Stomach (tissue), 9 donors: Measurements from ENCODE around the gene INSIG1. TPM values are rescaled to one million over a fixed set of nuclear protein-coding genes. Genes with fewer than 3 reads are reported as not detected.

Experiments used
- DNase-seq, 2 donors: peaks; one replicate each; pipeline versions ENCODE4 v3.0.0 to v3.0.0-alpha.2; 2013 to 2019
- H3K27ac ChIP-seq, 5 donors: fragments of 200-600 bp in 4 of 5; sonication (generic) in 4 of 5; one replicate each; pipeline ENCODE4 v1.5.1; 2013 to 2019; ENCODE audit warnings: mild to moderate bottlenecking in 1 of 5, moderate library complexity in 1 of 5
- H3K27me3 ChIP-seq, 3 donors: fragments of 200-600 bp; sonication (generic); one replicate each; pipeline ENCODE4 v1.5.1; 2017 to 2019; ENCODE audit warnings: mixed run types in 1 of 3
- H3K36me3 ChIP-seq, 4 donors: fragments of 200-600 bp; sonication (generic); 1 replicate in 3 of 4; 2 replicates in 1 of 4; pipeline ENCODE4 v1.5.1; 2016 to 2019
- H3K4me1 ChIP-seq, 4 donors: fragments of 200-600 bp; sonication (generic); one replicate each; pipeline ENCODE4 v1.5.1; 2016 to 2019
- H3K4me3 ChIP-seq, 4 donors: fragments of 200-600 bp; sonication (generic) in 3 of 4; one replicate each; pipeline ENCODE4 v1.5.1; 2016 to 2019; ENCODE audit warnings: mild to moderate bottlenecking in 1 of 4
- H3K9me3 ChIP-seq, 4 donors: fragments of 200-600 bp; sonication (generic); one replicate each; pipeline ENCODE4 v1.5.1; 2016 to 2019
- EP300 ChIP-seq: sonication (generic); formaldehyde crosslinking; IDR thresholded peaks from one replicate; pipeline ENCODE4 v1.6.1; 2017; ENCODE audit warnings: antibody characterized with exemption
- POLR2A ChIP-seq, 4 donors: fragments of 450-650 bp; IDR thresholded peaks; one replicate each; pipeline ENCODE4 v1.6.1; 2016; ENCODE audit warnings: antibody characterized with exemption in 4 of 4, control low read depth in 2 of 4, mild to moderate bottlenecking in 1 of 4, moderate library complexity in 1 of 4
- POLR2AphosphoS5 ChIP-seq, 3 donors: sonication (generic); formaldehyde crosslinking; IDR thresholded peaks; one replicate each; pipeline ENCODE4 v1.6.1; 2016; ENCODE audit warnings: antibody characterized with exemption in 3 of 3
- WGBS, 5 donors: extraction: QIAGEN DNeasy Blood & Tissue Kit in 3 of 5; methylation state at CpG; one replicate each; pipeline versions ENCODE4 v1.1.5 to v1.1.7; 2013 to 2018; 5-methylcytosine and 5-hydroxymethylcytosine counted together
- intact Hi-C: fragments of 100-400 bp; cut with DNase I; formaldehyde crosslinking; loops from one replicate; pipeline ENCODE4 v1.15.1; 2023; ENCODE audit warnings: low total_unique reads
- polyA plus RNA-seq, 3 donors: library from polyadenylated mRNA; stranded (reverse); fragments of 200-250 nt; gene quantifications; one replicate each; pipeline ENCODE4 v1.2.3, GENCODE V29; 2013
- total RNA-seq, 5 donors: library from RNA; depleted of rRNA; stranded (reverse); fragments of >200 nt; gene quantifications; one replicate each; pipeline versions ENCODE4 v1.1.0 to v1.2.3, GENCODE V29; 2014 to 2016
- TF ChIP-seq, protein P1 (sequence below), 7 experiments: fragments of 450-650 bp in 4 of 7; fragments of 200-600 bp in 3 of 7; sonication (generic) in 3 of 7; IDR thresholded peaks; one replicate each; pipeline ENCODE4 v1.5.1; 2016 to 2019; ENCODE audit warnings: antibody characterized with exemption in 7 of 7, control low read depth in 2 of 7, mild to moderate bottlenecking in 1 of 7
- donor health status: healthy with polysubstance abuse.
- donor health status: Bipolar disorder and iron deficiency.
- donor health status: healthy.

INSIG1 gene
- total and polyA plus RNA-seq, 8 donors, result 9.9 to 65.2 (median 34.2) TPM

DNA sequence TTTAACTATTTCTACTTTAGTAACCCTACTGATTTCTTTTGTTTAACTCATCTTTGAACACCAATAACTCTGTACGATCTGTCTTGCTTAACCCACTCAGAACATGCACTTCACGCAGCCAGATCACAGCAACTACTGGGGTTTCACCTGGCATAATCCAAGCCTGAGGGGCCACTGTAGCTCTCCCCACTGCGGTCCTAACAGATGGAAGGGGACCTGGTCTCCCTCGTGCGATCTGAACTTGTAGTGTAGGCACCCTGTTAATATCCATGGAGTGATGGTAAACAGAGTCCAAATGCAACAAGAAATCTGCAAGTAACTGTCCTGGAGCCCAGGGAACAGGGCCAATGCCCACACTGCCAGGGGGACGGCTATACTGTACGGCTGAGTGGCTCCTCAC is 45.5 kb downstream of the INSIG1 start:
- no peak overlapping the region for H3K27ac ChIP-seq
- H3K9me3 ChIP-seq, result no peaks in the 10 kb centered on the region
- TF ChIP-seq, protein P1, sequence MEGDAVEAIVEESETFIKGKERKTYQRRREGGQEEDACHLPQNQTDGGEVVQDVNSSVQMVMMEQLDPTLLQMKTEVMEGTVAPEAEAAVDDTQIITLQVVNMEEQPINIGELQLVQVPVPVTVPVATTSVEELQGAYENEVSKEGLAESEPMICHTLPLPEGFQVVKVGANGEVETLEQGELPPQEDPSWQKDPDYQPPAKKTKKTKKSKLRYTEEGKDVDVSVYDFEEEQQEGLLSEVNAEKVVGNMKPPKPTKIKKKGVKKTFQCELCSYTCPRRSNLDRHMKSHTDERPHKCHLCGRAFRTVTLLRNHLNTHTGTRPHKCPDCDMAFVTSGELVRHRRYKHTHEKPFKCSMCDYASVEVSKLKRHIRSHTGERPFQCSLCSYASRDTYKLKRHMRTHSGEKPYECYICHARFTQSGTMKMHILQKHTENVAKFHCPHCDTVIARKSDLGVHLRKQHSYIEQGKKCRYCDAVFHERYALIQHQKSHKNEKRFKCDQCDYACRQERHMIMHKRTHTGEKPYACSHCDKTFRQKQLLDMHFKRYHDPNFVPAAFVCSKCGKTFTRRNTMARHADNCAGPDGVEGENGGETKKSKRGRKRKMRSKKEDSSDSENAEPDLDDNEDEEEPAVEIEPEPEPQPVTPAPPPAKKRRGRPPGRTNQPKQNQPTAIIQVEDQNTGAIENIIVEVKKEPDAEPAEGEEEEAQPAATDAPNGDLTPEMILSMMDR (IDR thresholded peaks at IDR 0.05), result no peak
- TF ChIP-seq EP300 (no peak), POLR2AphosphoS5 (IDR thresholded peaks at IDR 0.05) (no peak), POLR2A (IDR thresholded peaks at IDR 0.05) (no peak)
- H3K4me1 ChIP-seq, result peaks cover 10 to 13% (median 11%) of the 10 kb centered on the region in 4 donors
- no peak overlapping the region for H3K4me3 ChIP-seq
- H3K27me3 ChIP-seq, result peaks cover 0 to 41% (median 6%) of the 10 kb centered on the region in 3 donors
- H3K36me3 ChIP-seq, result no peaks in the 10 kb centered on the region
- no peak for DNase-seq
- WGBS, 5 donors, result 63 to 94% (median 85%) methylated on average over 5 to 7 of the region's 7 CpGs
- intact Hi-C loops, result loop anchor here (5.0 kb wide), 2 partner anchors 156 to 416 kb away; no protein-coding TSS in a partner anchor

- DNase-seq, result no peak
- Histone ChIP-seq H3K4me3 (no peak overlapping the region), H3K27ac (no peak overlapping the region), H3K9me3 (no peaks in the 10 kb centered on the region), H3K36me3 (no peaks in the 10 kb centered on the region), H3K27me3 (peaks cover 0 to 37% (median 6%) of the 10 kb centered on the region in 3 donors), H3K4me1 (peaks cover 10 to 13% (median 11%) of the 10 kb centered on the region in 4 donors)
- intact Hi-C loops, result loop anchor here (5.0 kb wide), 2 partner anchors 156 to 416 kb away; no protein-coding TSS in a partner anchor
- TF ChIP-seq, protein P1 (IDR thresholded peaks at IDR 0.05), result no peak
- TF ChIP-seq POLR2AphosphoS5 (IDR thresholded peaks at IDR 0.05), result no peak
- TF ChIP-seq POLR2A (IDR thresholded peaks at IDR 0.05), result no peak
- TF ChIP-seq EP300, result no peak
- WGBS, 5 donors, result 66 to 89% (median 81%) methylated on average over 11 of the region's 11 CpGs
Observed at GRCh38 chr7:155343661-155344121, 46.0 kb downstream of the INSIG1 start.

DNA sequence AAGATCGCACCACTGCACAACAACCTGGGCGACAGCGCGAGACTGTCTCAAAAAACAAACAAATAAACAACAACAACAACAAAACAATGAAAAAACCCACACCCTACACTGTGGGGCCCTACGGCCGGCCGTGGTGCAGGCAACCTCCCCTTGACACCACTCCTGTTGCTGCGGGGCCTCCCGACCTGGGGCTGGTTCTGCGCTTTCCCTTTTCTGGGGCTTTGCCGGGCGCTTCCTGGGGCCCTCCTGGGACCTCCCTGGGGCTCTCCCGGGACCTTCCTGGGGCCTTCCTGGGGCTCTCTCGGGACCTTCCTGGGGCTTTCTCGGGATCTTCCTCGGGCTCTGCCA is 46.6 kb downstream of the INSIG1 start:
- Histone ChIP-seq H3K27me3 (peaks cover 0 to 38% (median 6%) of the 10 kb centered on the region in 3 donors), H3K27ac (no peak overlapping the region), H3K9me3 (no peaks in the 10 kb centered on the region), H3K4me3 (peak overlapping the region in 3 of 4 donors; percentile 43 to 44 (median 43)), H3K36me3 (no peaks in the 10 kb centered on the region), H3K4me1 (peaks cover 10 to 13% (median 11%) of the 10 kb centered on the region in 4 donors)
- 46 to 56% (median 52%) methylated on average over 15 to 16 of the region's 16 CpGs for WGBS, 5 donors
- TF ChIP-seq EP300, result no peak
- no peak for TF ChIP-seq POLR2AphosphoS5 (IDR thresholded peaks at IDR 0.05)
- no peak for TF ChIP-seq POLR2A (IDR thresholded peaks at IDR 0.05)
- TF ChIP-seq, protein P1 (IDR thresholded peaks at IDR 0.05), result no peak
- DNase-seq, result no peak
- intact Hi-C loops, result loop anchor here (5.0 kb wide), 2 partner anchors 157 to 417 kb away; no protein-coding TSS in a partner anchor

- Histone ChIP-seq H3K9me3 (no peaks in the 10 kb centered on the region), H3K4me3 (peak overlapping the region; percentile 34 to 44 (median 43)), H3K27ac (no peak overlapping the region), H3K27me3 (peaks cover 0 to 38% (median 6%) of the 10 kb centered on the region in 3 donors), H3K4me1 (peaks cover 10 to 13% (median 11%) of the 10 kb centered on the region in 4 donors), H3K36me3 (no peaks in the 10 kb centered on the region)
- intact Hi-C loops, result loop anchor here (5.0 kb wide), 2 partner anchors 158 to 418 kb away; no protein-coding TSS in a partner anchor
- 2 to 7% (median 4%) methylated on average over 24 to 62 of the region's 62 CpGs for WGBS, 5 donors
- DNase-seq, result peak; percentile 84 to 89
- TF ChIP-seq POLR2AphosphoS5 (IDR thresholded peaks at IDR 0.05), result no peak
- TF ChIP-seq, protein P1 (IDR thresholded peaks at IDR 0.05), result peak in 5 of 7 experiments; percentile 58 to 99 (median 95)
Observed at GRCh38 chr7:155344618-155345433, 47.1 kb downstream of the INSIG1 start.
